GM10248 (cell line): ENCODE data around the gene NLRC5.
A peak's percentile ranks its signal among the peaks of the same experiment; 100 is the strongest.

Source experiments
- CTCF ChIA-PET: fragments of 300-600 bp; sonication (Branson Sonifier 250); formaldehyde crosslinking; extraction: SDS; loops from one replicate; lab custom pipeline; 2021; ENCODE audit warnings: antibody characterized with exemption; lab: Yijun Ruan, JAX
- POLR2A ChIA-PET: fragments of 350-650 bp; sonication (Branson Sonifier 250); formaldehyde crosslinking; extraction: SDS; loops from one replicate; lab custom pipeline; 2020; ENCODE audit warnings: antibody characterized with exemption; lab: Yijun Ruan, JAX
- DNase-seq: peaks from one replicate; pipeline ENCODE4 v3.0.0; 2012; ENCODE audit errors: extremely low spot score
- CTCF ChIP-seq: IDR thresholded peaks from 2 replicates; pipeline ENCODE4 v1.5.1; 2012; ENCODE audit warnings: mild to moderate bottlenecking, low read depth; ENCODE audit errors: extremely low read depth, missing control alignments, control extremely low read depth

The NLRC5 gene

DNA sequence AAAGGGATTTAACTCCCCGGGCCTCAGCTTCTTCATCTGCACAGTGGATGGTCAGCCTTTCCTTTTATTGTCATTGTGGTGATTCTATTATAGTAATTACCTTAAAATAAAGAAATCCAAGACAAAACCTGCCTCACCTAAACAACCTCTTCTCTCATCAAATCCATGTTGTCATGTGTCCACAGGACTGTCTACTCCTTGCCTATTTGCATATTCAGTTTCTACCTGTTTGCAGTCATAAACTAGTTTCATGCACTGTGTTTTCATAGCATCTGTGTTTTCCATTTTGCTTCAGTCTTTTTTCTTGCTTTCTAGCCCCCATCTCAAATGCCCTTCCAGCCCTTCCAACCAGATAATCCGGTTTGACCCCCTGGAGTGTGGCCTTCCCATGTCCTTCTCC lies 58.7 kb downstream of the NLRC5 start:
- ChIA-PET CTCF (interaction anchor here (2.0 to 3.8 kb wide), 2 partner anchors 63 to 84 kb away, joined by 12 to 24 read pairs; no protein-coding TSS in a partner anchor), POLR2A (no interaction called here)
- no peak for DNase-seq
- TF ChIP-seq CTCF = no peak

GRCh38 chr16:57049678-57050077 lies 60.3 kb downstream of the NLRC5 start:
- ChIA-PET CTCF (interaction anchor here (2.0 kb wide), 1 partner anchor 85 kb away, joined by 12 read pairs; no protein-coding TSS in a partner anchor), POLR2A (no interaction called here)
- no peak for TF ChIP-seq CTCF
- peak; percentile 77 for DNase-seq

DNA sequence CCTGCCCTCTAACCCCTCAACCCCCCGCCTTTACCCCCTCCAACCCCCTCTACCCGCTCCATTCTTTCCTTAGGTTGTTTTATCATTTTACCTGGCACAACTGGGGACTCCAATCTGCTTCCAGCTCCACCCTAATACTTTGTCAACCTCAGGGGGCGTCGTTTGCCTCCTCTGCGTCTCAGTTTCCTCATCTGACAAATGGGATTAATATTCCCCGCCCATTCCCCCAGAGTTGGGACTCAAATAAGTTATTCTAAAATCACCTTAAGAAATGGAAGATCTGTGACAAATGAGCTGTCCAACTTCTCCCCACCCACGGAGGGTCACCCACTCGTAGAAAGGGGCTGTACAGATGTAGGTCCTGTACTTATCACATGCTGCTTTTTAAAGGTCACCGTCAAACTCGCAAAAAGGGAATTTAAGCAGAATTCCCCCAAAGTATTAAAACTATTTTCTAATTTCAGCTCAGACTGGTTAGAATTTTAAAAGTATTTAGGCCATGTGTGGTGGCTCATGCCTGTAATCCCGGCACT lies 62.4 kb downstream of the NLRC5 start:
- TF ChIP-seq CTCF = no peak
- POLR2A ChIA-PET = interaction anchor here (0.6 to 1.5 kb wide), 2 partner anchors 9 to 116 kb away, joined by 3 to 11 read pairs; no protein-coding TSS in a partner anchor
- DNase-seq = peak; percentile 56
- CTCF ChIA-PET = interaction anchor here (0.9 to 2.6 kb wide), 4 partner anchors 15 to 88 kb away, joined by 3 to 14 read pairs (median 10); no protein-coding TSS in a partner anchor

DNA sequence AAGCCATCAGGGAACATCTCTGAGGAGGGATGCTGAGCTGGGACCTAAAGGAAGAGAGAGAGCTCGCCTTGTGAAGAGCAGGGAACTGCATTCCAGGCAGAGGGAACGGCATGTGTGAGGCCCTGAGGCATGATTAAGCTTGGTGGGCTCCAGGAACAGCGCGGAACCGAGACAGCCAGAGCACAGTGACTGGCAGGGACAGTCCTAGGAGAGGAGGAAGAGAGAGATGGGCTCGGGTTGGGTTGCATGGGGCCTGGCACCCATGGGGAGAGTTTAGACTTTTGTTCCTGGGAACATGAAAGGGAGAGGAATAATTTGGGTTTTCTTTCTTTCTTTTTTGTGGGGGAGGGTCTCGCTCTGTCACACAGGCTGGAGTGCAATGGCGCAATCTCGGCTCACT lies 63.8 kb downstream of the NLRC5 start:
- DNase-seq = no peak
- no peak for TF ChIP-seq CTCF
- ChIA-PET CTCF (interaction anchor here (1.1 to 2.6 kb wide), 5 partner anchors 9 to 81 kb away, joined by 3 to 14 read pairs (median 6); no protein-coding TSS in a partner anchor), POLR2A (no interaction called here)

- no peak for DNase-seq
- TF ChIP-seq CTCF = no peak
- ChIA-PET CTCF (interaction anchor here (0.6 to 2.3 kb wide), 3 partner anchors 9 to 90 kb away, joined by 3 to 6 read pairs (median 3); no protein-coding TSS in a partner anchor), POLR2A (no interaction called here)
These were observed 65.0 kb downstream of the NLRC5 start for GRCh38 chr16:57054338-57054737.

GRCh38 chr16:57054771-57055170 lies 65.4 kb downstream of the NLRC5 start:
- DNase-seq = no peak
- TF ChIP-seq CTCF = no peak
- CTCF ChIA-PET = interaction anchor here (1.2 to 2.3 kb wide), 2 partner anchors 9 to 91 kb away, joined by 3 to 6 read pairs; no protein-coding TSS in a partner anchor
- POLR2A ChIA-PET = no interaction called here
